Neural progenitor cell (in vitro differentiated cells): Measurements from ENCODE around the gene NCOA1.

Experiments used
- CTCF ChIP-seq: fragments of 200-600 bp; sonication (generic); IDR thresholded peaks from 2 replicates; pipeline ENCODE4 v1.5.1; 2017; ENCODE audit warnings: antibody characterized with exemption, mild to moderate bottlenecking
- EZH2 ChIP-seq: fragments of 200-600 bp; sonication (generic); IDR thresholded peaks from 2 replicates; pipeline ENCODE4 v1.6.1; 2017; ENCODE audit warnings: antibody characterized with exemption, mild to moderate bottlenecking, moderate library complexity

GRCh38 chr2:24771061-24771460 lies 280.0 kb downstream of the NCOA1 start:
- TF ChIP-seq CTCF (no peak), EZH2 (no peak)
